ENCODE results near the gene FSIP2. TPM values are rescaled to one million over a fixed set of nuclear protein-coding genes. Genes with fewer than 3 reads are reported as not detected.
"Not testable (repeated sequence)": the region's sequence is repeated elsewhere in the genome, so short reads cannot be mapped to it uniquely, and the experiment has no call there.

FSIP2 gene
- total RNA-seq, 1 experiment from 2014 or later = not detected

GRCh38 chr2:185806783-185807182 lies 68.2 kb downstream of the FSIP2 start:
- no peak for DNase-seq (ENCODE audit: low read depth)

GRCh38 chr2:185807351-185807750 lies 68.7 kb downstream of the FSIP2 start:
- DNase-seq (ENCODE audit: low read depth) = no peak

GRCh38 chr2:185811580-185811979 lies 73.0 kb downstream of the FSIP2 start:
- DNase-seq (ENCODE audit: low read depth) = no peak

- no peak for DNase-seq (ENCODE audit: low read depth)
Observed at GRCh38 chr2:185813707-185814106, 75.1 kb downstream of the FSIP2 start.

- DNase-seq (ENCODE audit: low read depth) = no peak
Observed at GRCh38 chr2:185817991-185818390, 79.4 kb downstream of the FSIP2 start.

GRCh38 chr2:185821467-185821866 lies 82.9 kb downstream of the FSIP2 start:
- DNase-seq (ENCODE audit: low read depth) = no peak

GRCh38 chr2:185823773-185824172 lies 85.2 kb downstream of the FSIP2 start:
- DNase-seq (ENCODE audit: low read depth) = no peak

GRCh38 chr2:185825557-185825956 lies 87.0 kb downstream of the FSIP2 start:
- no peak for DNase-seq (ENCODE audit: low read depth)

GRCh38 chr2:185828326-185828725 lies 89.7 kb downstream of the FSIP2 start:
- no peak for DNase-seq (ENCODE audit: low read depth)

GRCh38 chr2:185833864-185834263 lies 95.3 kb downstream of the FSIP2 start:
- no peak for DNase-seq (ENCODE audit: low read depth)

- no peak for DNase-seq (ENCODE audit: low read depth)
Observed at GRCh38 chr2:185835974-185836373, 97.4 kb downstream of the FSIP2 start.

- no peak for DNase-seq (ENCODE audit: low read depth)
Observed at GRCh38 chr2:185854885-185855284, 116.3 kb downstream of the FSIP2 start.

GRCh38 chr2:185857691-185858090 lies 119.1 kb downstream of the FSIP2 start:
- no peak for DNase-seq (ENCODE audit: low read depth)

- no peak for DNase-seq (ENCODE audit: low read depth)
Observed at GRCh38 chr2:185859506-185859905, 120.9 kb downstream of the FSIP2 start.

- DNase-seq (ENCODE audit: low read depth) = no peak
Observed at GRCh38 chr2:185860321-185860720, 121.7 kb downstream of the FSIP2 start.

GRCh38 chr2:185862657-185863398 lies 124.2 kb downstream of the FSIP2 start:
- no peak for DNase-seq (ENCODE audit: low read depth)

- not testable (repeated sequence) for DNase-seq (ENCODE audit: low read depth)
Observed at GRCh38 chr2:185864468-185865260, 126.1 kb downstream of the FSIP2 start.

GRCh38 chr2:185875136-185875931 lies 136.7 kb downstream of the FSIP2 start:
- DNase-seq (ENCODE audit: low read depth) = no peak

GRCh38 chr2:185876234-185876633 lies 137.6 kb downstream of the FSIP2 start:
- no peak for DNase-seq (ENCODE audit: low read depth)

- no peak for DNase-seq (ENCODE audit: low read depth)
Observed at GRCh38 chr2:185880396-185880795, 141.8 kb downstream of the FSIP2 start.

All from HT1080 (cell line).